LNCaP clone FGC (cell line): ENCODE results near the gene SLCO1A2.
A peak's percentile ranks its signal among the peaks of the same experiment; 100 is the strongest.

ENCODE experiments used
- DNase-seq: peaks from one replicate; pipeline ENCODE4 v3.0.0-alpha.2; 2011; ENCODE audit warnings: low read depth
- H3K4me3 ChIP-seq: 2 replicates; pipeline ENCODE4 v1.5.1; 2011; ENCODE audit warnings: mild to moderate bottlenecking, low read depth, low read length, control low read depth
- CTCF ChIP-seq: IDR thresholded peaks from 2 replicates; pipeline ENCODE4 v1.5.1; 2012; ENCODE audit warnings: mild to moderate bottlenecking; ENCODE audit not compliant: control insufficient read depth, insufficient read depth; ENCODE audit errors: extremely low read depth

SLCO1A2 gene

DNA sequence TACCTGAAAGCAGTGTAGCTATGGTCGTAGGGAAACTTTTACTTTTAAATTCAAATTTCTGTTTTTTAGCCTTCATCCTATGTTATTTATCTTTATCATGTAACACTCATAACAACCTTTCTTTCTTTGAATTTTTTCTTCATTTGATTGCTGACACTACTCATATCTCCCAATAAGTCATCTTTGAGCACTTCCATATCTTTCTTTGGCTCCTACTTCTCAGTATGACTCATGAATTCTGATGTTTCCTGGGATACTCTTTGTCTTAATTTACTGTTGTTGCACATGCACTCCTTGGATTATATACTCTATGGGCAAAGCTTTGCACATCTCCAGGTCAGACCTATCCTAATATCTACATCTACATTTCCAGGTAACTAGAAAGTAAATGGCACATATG, 19.9 kb upstream of the SLCO1A2 start:
- no peak for TF ChIP-seq CTCF
- DNase-seq, result no peak
- H3K4me3 ChIP-seq, result no peak overlapping the region

- no peak for TF ChIP-seq CTCF
- no peak overlapping the region for H3K4me3 ChIP-seq
- no peak for DNase-seq
These were observed 19.2 kb upstream of the SLCO1A2 start for GRCh38 chr12:21353948-21354347.

- no peak for TF ChIP-seq CTCF
- no peak for DNase-seq
These were observed 18.8 kb upstream of the SLCO1A2 start for GRCh38 chr12:21353487-21353886.

DNA sequence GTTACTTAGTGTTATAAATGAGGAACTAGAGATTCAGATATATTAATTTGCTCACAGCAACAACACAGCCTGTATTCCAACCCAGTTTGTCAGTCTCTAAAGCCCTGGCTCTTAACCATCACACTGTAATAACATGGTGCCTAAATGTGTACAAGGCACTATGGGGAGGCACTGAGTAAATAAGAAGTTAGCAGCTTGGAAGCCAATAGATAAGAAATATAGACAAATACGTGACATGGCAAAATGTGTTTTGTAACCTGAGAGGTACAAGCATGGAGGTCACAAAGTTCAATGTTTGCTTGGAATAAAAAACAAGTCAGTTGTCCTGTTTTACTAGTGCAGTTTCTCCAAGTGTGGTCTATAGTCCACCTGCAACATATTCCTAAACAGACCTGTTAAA, 16.3 kb upstream of the SLCO1A2 start:
- no peak overlapping the region for H3K4me3 ChIP-seq
- DNase-seq, result peak; percentile 99
- no peak for TF ChIP-seq CTCF

More at GRCh38 chr12:21353487-21353886, 18.8 kb upstream of the SLCO1A2 start:
- H3K4me3 ChIP-seq, result no peak overlapping the region

- no peak for TF ChIP-seq CTCF
- no peak for DNase-seq
- H3K4me3 ChIP-seq, result no peak overlapping the region
These were observed 12.0 kb upstream of the SLCO1A2 start for GRCh38 chr12:21346542-21347205.

GRCh38 chr12:21343636-21344035, 8.9 kb upstream of the SLCO1A2 start:
- no peak for DNase-seq
- no peak overlapping the region for H3K4me3 ChIP-seq
- no peak for TF ChIP-seq CTCF

GRCh38 chr12:21341769-21342168, 7.1 kb upstream of the SLCO1A2 start:
- DNase-seq, result no peak
- H3K4me3 ChIP-seq, result no peak overlapping the region
- no peak for TF ChIP-seq CTCF
